ENCODE data around the gene UNC5C. TPM values are rescaled to one million over a fixed set of nuclear protein-coding genes. Genes with fewer than 3 reads are reported as not detected.

The UNC5C gene
- total and polyA plus RNA-seq, 4 donors: 0.27 to 1.2 (median 0.78) TPM

DNA sequence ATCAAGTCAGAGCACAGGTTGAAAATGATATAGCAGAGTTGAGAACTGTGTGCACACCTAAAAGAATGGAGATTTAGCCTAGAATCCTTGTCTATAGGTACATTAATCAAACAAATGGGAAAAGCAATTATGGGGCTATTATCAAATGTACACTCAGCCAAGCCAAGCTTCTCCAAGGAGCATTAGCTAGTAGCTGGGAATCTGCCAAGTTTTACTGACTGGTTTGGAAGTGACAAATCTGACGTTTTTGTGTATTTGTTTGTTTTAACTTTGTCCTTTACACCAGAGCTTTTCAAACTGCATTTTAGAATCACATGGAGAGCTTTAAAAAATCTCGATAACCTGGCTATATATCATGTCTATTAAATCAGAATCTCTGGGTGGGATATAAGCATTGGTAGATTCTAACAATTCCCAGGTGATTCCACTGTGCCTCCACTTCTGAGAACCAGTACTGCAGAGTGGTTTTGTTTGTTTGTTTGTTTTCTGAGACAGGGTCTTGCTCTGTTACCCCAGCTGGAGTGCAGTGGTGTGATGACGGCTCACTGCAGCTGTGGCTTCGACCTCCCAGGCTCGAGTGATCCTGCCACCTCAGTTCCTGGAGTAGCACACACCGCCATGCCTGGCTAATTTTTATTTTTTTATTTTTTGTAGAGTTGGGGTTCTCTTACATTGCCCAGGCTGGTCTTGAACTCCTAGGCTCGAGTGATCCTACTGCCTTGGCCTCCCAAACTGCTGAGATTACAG is 279.8 kb downstream of the UNC5C start:
- H3K27me3 ChIP-seq (ENCODE audit: control insufficient read depth in 4 of 4, insufficient read depth in 4 of 4, low read length in 3 of 4): no peaks in the 10 kb centered on the region
- H3K27ac ChIP-seq (ENCODE audit: low read depth in 1 of 2, low read length in 2 of 2): no peak overlapping the region
- no peaks in the 10 kb centered on the region for H3K9me3 ChIP-seq (ENCODE audit: control insufficient read depth in 4 of 4, low read length in 3 of 4)
- no peaks in the 10 kb centered on the region for H3K36me3 ChIP-seq (ENCODE audit: control insufficient read depth in 4 of 4, insufficient read depth in 3 of 4, low read depth in 1 of 4, low read length in 3 of 4)
- DNase-seq (ENCODE audit: low spot score): no peak
- TF ChIP-seq FOXA2 (IDR thresholded peaks at IDR 0.05): no peak
- no peak for TF ChIP-seq TAF1 (conservative IDR thresholded peaks at IDR 0.05)
- H3K4me3 ChIP-seq (ENCODE audit: low read depth in 1 of 3, low read length in 3 of 3): no peak overlapping the region
- 71% methylated on average over 7 of the region's 7 CpGs for WGBS
- H3K9ac ChIP-seq (ENCODE audit: low read depth in 1 of 2, low read length in 2 of 2): no peak overlapping the region
- H3K4me1 ChIP-seq (ENCODE audit: control insufficient read depth in 4 of 4, insufficient read depth in 4 of 4, low read length in 3 of 4): no peaks in the 10 kb centered on the region

DNA sequence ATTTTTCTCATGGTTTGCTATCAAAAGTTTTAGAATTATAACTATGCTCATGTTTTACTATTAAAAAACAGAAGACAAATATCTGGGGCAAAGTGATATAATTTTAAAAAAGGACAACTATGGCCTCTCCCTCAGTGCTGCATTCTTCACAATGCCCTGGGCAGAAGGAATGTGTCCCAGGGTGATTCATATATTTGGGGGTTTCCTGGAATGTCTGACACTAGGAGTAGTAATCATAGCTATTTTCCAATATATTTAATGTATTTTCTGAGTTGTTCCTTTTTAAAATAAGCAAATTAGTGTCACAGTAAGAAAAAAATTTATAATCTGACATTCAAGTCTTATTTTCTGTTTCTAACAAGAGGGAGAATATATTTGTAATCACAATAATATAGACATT is 281.7 kb downstream of the UNC5C start:
- DNase-seq (ENCODE audit: low spot score): no peak
- H3K4me3 ChIP-seq (ENCODE audit: low read depth in 1 of 3, low read length in 3 of 3): no peak overlapping the region
- H3K9me3 ChIP-seq (ENCODE audit: control insufficient read depth in 4 of 4, low read length in 3 of 4): no peaks in the 10 kb centered on the region
- no peak for TF ChIP-seq RAD21 (IDR thresholded peaks at IDR 0.05)
- no peak for TF ChIP-seq RXRA (IDR thresholded peaks at IDR 0.05)
- no peak for TF ChIP-seq FOXA2 (IDR thresholded peaks at IDR 0.05)
- TF ChIP-seq GABPA (IDR thresholded peaks at IDR 0.05 in 1 of 2, conservative IDR thresholded peaks at IDR 0.05 in 1 of 2): no peak
- TF ChIP-seq YY1 (IDR thresholded peaks at IDR 0.05): no peak
- no peak for TF ChIP-seq HNF4G (IDR thresholded peaks at IDR 0.05)
- no peak for TF ChIP-seq HNF4A (conservative IDR thresholded peaks at IDR 0.05)
- TF ChIP-seq, protein P1, sequence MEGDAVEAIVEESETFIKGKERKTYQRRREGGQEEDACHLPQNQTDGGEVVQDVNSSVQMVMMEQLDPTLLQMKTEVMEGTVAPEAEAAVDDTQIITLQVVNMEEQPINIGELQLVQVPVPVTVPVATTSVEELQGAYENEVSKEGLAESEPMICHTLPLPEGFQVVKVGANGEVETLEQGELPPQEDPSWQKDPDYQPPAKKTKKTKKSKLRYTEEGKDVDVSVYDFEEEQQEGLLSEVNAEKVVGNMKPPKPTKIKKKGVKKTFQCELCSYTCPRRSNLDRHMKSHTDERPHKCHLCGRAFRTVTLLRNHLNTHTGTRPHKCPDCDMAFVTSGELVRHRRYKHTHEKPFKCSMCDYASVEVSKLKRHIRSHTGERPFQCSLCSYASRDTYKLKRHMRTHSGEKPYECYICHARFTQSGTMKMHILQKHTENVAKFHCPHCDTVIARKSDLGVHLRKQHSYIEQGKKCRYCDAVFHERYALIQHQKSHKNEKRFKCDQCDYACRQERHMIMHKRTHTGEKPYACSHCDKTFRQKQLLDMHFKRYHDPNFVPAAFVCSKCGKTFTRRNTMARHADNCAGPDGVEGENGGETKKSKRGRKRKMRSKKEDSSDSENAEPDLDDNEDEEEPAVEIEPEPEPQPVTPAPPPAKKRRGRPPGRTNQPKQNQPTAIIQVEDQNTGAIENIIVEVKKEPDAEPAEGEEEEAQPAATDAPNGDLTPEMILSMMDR (IDR thresholded peaks at IDR 0.05; ENCODE audit: low read depth, low read length, missing input control): no peak
- H3K36me3 ChIP-seq (ENCODE audit: control insufficient read depth in 4 of 4, insufficient read depth in 3 of 4, low read depth in 1 of 4, low read length in 3 of 4): no peaks in the 10 kb centered on the region
- H3K9ac ChIP-seq (ENCODE audit: low read depth in 1 of 2, low read length in 2 of 2): no peak overlapping the region
- no peaks in the 10 kb centered on the region for H3K27me3 ChIP-seq (ENCODE audit: control insufficient read depth in 4 of 4, insufficient read depth in 4 of 4, low read length in 3 of 4)
- H3K27ac ChIP-seq (ENCODE audit: low read depth in 1 of 2, low read length in 2 of 2): no peak overlapping the region
- H3K4me1 ChIP-seq (ENCODE audit: control insufficient read depth in 4 of 4, insufficient read depth in 4 of 4, low read length in 3 of 4): no peaks in the 10 kb centered on the region

DNA sequence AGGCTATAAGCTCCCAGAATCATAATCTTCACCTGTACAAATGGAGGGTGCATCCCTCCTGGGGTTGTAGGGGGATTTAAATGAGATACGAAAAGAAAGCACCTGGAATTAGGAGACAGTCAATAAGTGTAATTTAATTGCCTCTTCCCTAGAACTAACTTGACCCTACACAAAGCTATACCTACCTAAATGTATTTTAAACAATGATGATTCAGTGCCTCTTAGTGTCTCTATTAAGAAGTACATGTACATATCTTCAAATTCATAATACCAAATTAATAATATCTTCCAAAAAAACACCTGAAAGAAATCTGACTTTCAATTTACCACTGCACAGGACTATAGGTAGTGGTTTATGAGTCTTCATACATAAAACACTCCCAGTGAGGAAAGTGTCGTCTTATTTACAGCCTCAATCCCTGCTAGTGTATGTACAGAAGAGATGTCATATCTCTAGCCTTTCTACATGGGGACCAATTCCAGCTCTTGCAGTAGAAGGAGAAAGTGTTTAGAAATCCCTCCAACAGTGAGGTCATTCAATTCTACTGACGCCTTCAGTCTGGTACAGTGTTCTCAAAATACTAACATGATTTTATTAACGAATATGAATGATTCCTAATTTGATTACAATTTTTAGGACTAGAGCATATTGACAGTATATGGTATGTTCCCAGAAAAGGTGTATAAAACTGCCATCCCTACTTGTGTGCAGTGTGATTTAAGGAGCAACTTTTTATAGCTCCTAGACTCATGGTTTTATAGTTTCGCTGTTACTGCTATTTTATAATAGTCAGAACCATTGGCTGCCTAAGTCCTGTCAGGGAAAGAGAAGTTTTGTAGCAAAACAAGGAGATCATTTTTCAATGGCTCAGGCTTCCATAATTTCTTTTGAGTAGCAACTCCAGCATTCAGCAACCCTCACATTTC is 282.7 kb downstream of the UNC5C start:
- Histone ChIP-seq H3K27ac (ENCODE audit: low read depth in 1 of 2, low read length in 2 of 2) (no peak overlapping the region), H3K27me3 (ENCODE audit: control insufficient read depth in 4 of 4, insufficient read depth in 4 of 4, low read length in 3 of 4) (no peaks in the 10 kb centered on the region), H3K9ac (ENCODE audit: low read depth in 1 of 2, low read length in 2 of 2) (no peak overlapping the region), H3K4me1 (ENCODE audit: control insufficient read depth in 4 of 4, insufficient read depth in 4 of 4, low read length in 3 of 4) (no peaks in the 10 kb centered on the region), H3K36me3 (ENCODE audit: control insufficient read depth in 4 of 4, insufficient read depth in 3 of 4, low read depth in 1 of 4, low read length in 3 of 4) (no peaks in the 10 kb centered on the region), H3K4me3 (ENCODE audit: low read depth in 1 of 3, low read length in 3 of 3) (no peak overlapping the region), H3K9me3 (ENCODE audit: control insufficient read depth in 4 of 4, low read length in 3 of 4) (no peaks in the 10 kb centered on the region)
- TF ChIP-seq YY1 (IDR thresholded peaks at IDR 0.05) (no peak), EGR1 (IDR thresholded peaks at IDR 0.05; ENCODE audit: low read depth in 2 of 2) (no peak)
- DNase-seq (ENCODE audit: low spot score): no peak
- 63% methylated on average over 5 of the region's 5 CpGs for WGBS
